Measurements from ENCODE around the gene ARFGAP1.

- TF ChIP-seq BHLHE40 (IDR thresholded peaks at IDR 0.05; ENCODE audit: borderline replicate concordance) (no peak), SP1 (IDR thresholded peaks at IDR 0.05) (no peak), HDGF (IDR thresholded peaks at IDR 0.05; ENCODE audit: borderline replicate concordance) (no peak), TARDBP (IDR thresholded peaks at IDR 0.05) (no peak), FOXM1 (IDR thresholded peaks at IDR 0.05; ENCODE audit: borderline replicate concordance) (no peak), NFRKB (IDR thresholded peaks at IDR 0.05) (no peak), PKNOX1 (IDR thresholded peaks at IDR 0.05) (no peak), FOXK2 (IDR thresholded peaks at IDR 0.05) (no peak), ARNT (IDR thresholded peaks at IDR 0.05) (no peak), SUZ12 (IDR thresholded peaks at IDR 0.05) (no peak)
These were observed 23.6 kb upstream of the ARFGAP1 start for GRCh38 chr20:63248835-63249591.
